NCI-H128 (cell line): ENCODE measurements around the gene TNNC1.

Source experiments
- DNase-seq: peaks from one replicate; lab custom pipeline; 2025; ENCODE audit not compliant: unreplicated experiment; lab: John Stamatoyannopoulos, UW

Gene TNNC1

GRCh38 chr3:52458770-52459545, 5.1 kb upstream of the TNNC1 start:
- no peak for DNase-seq

GRCh38 chr3:52458031-52458760, 4.4 kb upstream of the TNNC1 start:
- DNase-seq = no peak

DNA sequence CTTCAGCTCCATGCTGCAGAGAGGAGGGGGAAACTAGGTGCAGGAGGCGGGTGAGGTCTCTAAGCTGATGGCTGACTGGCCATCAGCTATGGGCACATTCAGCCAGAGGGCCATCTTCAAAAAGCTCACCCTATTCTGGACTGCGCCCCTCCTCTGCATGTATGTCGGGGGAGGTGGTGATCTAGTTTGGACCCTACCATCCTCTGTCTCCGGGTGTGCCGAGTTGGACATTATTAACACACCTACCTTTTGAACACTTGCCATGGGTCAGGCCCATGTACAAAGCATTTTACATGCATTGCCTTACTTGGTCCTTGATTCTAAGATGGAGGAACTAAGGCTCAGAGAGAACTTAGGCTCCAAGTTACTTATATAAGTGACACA, 3.0 kb upstream of the TNNC1 start:
- DNase-seq = no peak

- DNase-seq = no peak
Measured at GRCh38 chr3:52456169-52456799, 2.4 kb upstream of the TNNC1 start.

DNA sequence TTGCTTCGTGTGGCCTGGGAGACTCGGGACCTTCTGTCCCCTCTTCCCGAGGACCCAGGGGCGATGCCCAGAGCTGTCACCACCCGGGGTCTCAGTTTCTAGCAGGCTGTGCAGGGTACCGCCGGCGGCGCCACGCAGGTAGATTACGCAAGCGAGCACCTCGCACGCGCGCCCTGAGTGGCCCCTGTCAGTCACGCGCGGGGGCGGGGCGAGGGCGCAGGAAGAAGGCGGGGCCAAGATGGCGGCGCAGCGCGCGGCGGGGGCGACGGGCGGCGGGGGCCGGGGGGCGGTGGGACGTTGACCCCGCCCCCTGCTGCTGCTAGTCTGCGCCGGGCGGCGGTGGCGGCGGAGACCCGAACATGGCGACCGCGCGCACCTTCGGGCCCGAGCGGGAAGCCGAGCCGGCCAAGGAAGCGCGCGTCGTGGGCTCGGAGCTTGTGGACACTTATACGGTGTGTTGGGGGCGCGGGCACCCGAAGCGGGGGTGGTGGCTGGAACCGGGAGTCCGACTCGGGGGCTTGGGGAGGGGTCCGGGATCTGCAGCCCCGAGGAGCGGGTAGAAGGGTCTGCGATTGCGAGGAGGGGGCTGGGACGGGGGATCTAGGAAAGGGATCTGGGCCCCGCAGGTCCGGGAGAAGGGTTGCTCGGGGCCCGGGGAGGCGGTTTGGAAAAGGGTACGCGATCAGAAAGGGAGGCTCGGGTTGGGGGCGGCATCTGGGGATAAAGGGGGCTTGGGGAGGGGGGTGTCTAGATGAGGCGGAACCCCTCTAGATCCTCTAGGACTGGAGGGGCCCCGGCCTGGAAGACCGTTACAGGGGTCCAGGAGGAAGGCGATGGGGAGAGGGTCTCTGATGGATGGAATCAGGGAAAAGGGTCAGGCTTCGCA, 1.7 kb upstream of the TNNC1 start, which contains the start of gene NISCH:
Gene NISCH, plus strand, starts transcription at position 322 of the 886 bp plus-strand sequence. Its CDS starts 38 bp downstream, at position 360.
- DNase-seq = peak; percentile 31

DNA sequence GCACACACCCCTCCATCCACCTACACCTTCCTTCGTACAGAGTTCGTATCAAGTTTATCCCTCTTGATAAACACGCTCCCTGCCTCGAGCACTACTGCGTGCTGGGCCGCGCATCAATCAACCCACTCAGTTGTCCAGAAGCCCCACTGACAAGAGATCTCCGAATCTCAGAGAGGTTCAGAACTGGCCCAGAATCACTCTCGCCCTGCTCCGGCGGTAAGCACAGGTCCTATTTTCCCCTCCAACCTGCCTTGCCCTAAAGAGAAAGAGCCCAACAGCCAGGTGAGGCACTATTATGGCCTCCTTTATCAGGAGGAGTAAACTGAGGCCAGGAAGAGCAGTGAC, 1.1 kb upstream of the TNNC1 start:
- no peak for DNase-seq

DNA sequence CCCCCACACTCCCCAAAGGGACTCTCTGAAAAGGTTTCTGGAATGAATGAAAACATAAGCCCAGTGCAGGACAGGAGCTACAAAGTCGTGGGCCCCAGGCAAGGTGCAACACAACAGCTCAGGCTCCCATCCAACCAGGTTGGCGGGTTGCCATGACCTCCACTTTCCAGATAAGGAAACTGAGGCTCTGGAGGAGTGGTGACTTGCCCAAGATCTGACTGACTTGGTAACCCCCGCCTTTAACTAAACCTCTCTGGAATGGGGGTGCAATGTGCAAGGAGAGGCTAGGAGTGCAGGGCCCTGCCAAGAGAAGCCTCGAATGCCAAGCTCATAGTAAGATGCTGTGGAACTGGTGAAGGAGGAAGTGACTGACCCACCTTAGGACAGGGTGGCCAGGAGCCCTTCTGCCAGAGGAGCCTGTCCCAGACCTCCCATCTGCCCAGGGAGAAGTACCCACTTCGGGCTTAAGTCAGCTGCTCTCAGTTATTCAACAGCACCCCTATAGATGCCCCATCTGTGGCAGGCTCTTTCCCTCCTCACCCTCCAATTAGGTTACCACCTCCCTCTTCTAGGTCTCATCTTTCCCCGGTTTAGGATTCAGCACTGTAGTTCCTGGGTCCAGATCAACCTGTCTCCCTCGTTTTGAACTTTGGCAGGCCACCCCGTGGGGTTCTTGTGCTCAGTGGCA, 553 bp upstream of the TNNC1 start:
- no peak for DNase-seq

DNA sequence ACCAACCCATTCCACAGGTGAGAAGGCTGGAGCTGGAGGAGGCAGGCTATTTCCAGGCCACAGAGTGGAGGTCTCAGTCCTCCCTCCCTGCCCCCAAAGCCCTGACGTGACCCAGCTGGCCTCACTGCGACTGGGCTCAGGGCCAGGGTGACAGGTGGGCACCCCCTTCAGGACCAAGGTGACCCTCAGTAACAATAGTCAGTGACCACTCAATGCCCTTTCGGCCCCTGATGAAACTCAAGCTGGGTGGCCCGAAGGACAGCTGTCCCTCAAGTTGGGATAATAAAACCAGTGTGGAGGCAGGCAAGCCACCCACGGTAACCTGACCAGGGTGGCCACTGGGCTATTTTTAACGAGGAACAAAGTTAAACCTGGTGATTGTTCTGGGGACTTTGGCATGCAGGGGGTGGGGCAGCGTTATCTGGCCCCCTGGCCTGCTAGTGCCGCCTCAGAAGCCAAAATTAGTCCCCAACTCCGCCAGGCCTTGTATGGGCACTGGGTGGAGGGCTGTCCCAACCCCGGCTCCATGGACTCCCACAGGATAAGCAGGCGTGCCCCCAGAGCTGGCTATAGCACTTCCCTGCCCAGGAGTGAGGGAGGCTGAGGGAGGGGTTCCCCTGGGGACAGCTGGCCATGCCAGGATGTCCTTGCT, 1.1 kb downstream of the TNNC1 start:
- no peak for DNase-seq

- no peak for DNase-seq
Measured at GRCh38 chr3:52452126-52452525, 1.7 kb downstream of the TNNC1 start.

DNA sequence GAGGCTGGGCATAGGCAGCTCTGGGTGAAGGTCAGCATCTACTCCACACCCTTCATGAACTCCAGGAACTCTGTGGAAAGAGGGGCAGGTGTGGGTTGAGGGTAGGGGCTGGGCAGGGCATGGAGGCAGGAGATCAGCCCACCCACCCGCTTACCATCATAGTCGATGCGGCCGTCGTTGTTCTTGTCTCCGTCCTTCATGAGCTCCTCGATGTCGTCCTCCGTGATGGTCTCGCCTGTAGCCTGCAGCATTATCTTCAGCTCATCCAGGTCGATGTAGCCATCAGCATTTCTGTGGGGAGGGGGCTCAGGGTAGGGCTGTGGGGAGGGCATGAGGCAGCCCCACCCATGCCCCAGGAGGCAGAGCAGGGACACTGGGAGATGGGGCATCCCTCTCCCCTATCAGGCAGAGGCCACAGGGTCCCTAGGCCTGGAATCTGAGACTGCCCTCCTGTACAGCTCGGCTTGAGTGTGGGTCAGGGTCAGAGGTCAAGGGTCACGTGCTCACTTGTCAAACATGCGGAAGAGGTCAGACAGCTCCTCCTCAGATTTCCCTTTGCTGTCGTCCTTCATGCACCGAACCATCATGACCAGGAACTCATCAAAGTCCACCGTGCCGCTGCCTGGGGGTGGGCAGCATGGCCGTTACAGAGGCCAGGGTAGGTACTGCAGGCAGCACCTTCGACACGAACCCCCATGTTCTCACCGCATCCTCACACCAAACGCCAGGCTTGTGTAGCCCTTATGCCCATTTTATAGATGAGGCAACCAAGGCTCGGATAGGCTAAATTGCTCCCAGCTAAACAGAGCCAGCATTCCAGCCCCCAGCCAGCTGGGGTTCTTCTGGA, 2.4 kb downstream of the TNNC1 start:
- no peak for DNase-seq

GRCh38 chr3:52450489-52451236, 3.2 kb downstream of the TNNC1 start:
- DNase-seq = no peak

- no peak for DNase-seq
Measured at GRCh38 chr3:52447512-52448355, 6.1 kb downstream of the TNNC1 start.

DNA sequence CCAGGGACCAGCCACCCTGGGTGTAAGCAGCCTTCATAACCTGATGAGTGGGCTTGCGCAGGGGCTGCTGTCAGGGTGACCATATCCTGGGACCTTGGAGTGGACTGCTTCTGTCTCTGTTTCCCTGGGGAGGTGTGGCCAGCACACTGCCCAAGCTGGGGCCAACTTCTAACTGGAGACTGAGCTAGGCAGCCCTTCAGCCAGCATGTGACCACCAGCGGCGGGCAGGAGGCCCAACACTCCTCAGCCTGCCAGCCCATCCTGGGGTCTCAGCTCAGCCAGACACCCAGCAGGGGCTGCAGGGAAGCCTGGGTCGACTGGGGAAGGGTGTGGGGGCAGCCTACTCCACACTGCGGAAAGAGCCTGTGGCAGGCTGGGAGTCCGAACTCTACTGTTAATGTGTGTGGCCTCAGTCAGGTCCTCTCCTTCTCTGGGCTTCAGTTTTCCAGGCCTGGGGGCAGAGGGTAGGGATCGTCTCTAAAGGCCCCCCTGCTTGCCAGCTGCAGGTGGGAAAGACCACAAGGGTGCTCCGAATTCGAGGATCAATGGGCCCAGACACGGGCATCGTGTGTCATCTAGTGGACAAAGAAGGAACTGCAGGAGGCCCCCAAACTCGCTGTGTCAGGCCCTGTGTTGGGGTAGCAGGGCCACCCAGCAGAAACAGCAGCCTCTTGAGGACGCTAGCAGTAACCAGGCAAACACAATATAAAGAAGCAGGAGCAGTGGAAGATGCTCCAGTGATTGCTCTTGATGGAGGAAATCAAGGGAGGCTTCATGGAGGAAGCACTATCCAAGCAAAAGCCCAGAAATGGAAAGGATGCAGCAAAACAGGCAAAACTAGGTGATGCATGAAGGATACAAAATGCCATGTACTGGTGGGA, 7.0 kb downstream of the TNNC1 start:
- DNase-seq = peak; percentile 23

DNA sequence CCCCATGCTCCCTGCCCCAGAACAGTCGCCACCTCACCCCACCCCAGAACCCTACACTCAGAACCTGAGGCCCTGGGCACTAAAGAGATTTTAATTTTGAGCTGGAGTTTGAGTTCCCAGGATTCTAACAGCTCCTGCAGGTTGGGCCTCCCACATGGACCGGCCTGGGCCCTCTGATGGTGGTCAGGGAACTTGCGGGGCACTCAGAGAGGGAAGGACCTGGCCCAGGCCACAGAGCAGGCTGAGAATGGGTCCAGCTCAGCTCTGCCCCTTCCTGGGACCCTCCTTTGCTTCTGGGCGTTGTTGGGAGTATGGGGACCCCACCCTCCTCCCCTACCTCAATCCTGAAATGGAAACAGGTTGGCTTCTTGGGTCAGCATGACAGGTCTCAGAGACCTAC, 7.8 kb downstream of the TNNC1 start:
- DNase-seq = no peak

DNA sequence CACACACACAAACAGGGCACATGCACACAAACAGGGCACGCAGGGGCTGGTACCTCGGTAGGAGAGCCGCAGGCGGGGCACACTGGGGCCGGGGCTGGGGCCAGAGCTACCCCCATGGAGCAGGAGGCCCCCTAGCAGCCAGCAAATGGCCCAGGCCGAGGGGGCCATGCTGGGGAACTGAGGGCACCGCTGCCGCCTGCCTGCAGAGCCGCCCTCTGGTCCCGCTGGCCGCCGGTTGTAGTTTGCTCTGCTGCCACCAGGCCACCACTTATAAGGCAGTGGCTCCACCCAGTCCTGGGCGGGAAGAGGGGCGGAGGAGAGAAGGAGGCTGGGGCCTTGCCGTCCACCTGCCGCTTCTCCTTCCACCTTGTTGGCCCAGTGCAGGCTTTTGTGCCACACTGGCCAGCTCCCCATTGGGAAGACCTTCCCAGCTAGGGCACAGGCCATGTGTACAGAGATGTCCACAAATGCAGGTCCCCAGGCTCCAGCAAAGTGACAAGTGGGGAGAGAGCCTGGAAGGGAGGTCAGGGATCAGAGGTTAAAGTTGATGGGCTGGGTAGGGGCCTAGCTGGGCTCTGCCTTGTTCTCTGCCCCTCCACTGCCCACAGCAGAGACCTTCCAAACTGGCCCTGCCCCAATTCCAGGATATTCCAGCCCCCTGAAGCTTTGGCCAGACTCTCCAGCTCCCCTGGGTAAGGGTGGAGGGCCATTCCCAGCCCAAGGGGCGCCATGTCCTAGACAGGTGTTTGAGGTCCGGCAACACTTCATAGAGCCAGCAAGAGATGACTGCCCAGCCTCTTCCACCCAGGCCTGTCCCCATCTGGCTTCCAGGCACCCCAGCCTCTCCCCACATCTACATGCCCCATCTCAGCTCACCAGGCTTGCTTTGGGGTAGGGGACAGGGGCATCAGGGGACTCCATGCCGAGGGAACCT, 8.7 kb downstream of the TNNC1 start, which contains the start of gene SEMA3G:
Gene SEMA3G, minus strand, starts transcription at position 244 of the 934 bp plus-strand sequence. Its CDS starts 76 bp downstream, at position 168.
- no peak for DNase-seq
